ENCODE data around the gene YRDC.

DNA sequence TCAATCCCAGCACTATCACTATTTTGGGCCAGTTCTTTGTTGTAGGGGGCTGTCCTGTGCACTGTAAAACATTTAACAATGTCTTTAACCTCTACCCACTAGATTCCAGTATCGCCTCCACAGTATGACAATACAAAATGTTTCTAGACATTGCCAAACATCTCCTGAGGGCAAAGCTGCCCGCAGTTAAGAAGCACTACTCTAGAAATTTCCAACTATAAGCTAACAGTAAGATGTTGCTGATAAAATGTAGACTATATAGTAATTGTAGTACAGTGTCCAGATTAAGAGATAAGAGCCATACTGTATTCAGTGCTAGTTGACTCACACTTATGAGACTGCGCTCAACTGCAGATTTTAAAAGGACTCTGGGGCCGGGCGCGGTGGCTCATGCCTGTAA lies 46.4 kb upstream of the YRDC start:
- TF ChIP-seq, protein P1, sequence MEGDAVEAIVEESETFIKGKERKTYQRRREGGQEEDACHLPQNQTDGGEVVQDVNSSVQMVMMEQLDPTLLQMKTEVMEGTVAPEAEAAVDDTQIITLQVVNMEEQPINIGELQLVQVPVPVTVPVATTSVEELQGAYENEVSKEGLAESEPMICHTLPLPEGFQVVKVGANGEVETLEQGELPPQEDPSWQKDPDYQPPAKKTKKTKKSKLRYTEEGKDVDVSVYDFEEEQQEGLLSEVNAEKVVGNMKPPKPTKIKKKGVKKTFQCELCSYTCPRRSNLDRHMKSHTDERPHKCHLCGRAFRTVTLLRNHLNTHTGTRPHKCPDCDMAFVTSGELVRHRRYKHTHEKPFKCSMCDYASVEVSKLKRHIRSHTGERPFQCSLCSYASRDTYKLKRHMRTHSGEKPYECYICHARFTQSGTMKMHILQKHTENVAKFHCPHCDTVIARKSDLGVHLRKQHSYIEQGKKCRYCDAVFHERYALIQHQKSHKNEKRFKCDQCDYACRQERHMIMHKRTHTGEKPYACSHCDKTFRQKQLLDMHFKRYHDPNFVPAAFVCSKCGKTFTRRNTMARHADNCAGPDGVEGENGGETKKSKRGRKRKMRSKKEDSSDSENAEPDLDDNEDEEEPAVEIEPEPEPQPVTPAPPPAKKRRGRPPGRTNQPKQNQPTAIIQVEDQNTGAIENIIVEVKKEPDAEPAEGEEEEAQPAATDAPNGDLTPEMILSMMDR (IDR thresholded peaks at IDR 0.05) = no peak
- no peak for TF ChIP-seq POLR2AphosphoS5 (IDR thresholded peaks at IDR 0.05)
- no peak for TF ChIP-seq EP300 (IDR thresholded peaks at IDR 0.05)
- no peak for TF ChIP-seq POLR2A (IDR thresholded peaks at IDR 0.05)
